Measurements from ENCODE around the gene ABCC5.

GRCh38 chr3:183904833-183905780, 112.6 kb downstream of the ABCC5 start:
- no peak for TF ChIP-seq CTCF (IDR thresholded peaks at IDR 0.05)
- no peak for TF ChIP-seq POLR2A (IDR thresholded peaks at IDR 0.05)

Measured in vagina (tissue), 2 donors.